ENCODE data around the gene LIN7B.
"Not testable (repeated sequence)": the region's sequence is repeated elsewhere in the genome, so short reads cannot be mapped to it uniquely, and the experiment has no call there.

DNA sequence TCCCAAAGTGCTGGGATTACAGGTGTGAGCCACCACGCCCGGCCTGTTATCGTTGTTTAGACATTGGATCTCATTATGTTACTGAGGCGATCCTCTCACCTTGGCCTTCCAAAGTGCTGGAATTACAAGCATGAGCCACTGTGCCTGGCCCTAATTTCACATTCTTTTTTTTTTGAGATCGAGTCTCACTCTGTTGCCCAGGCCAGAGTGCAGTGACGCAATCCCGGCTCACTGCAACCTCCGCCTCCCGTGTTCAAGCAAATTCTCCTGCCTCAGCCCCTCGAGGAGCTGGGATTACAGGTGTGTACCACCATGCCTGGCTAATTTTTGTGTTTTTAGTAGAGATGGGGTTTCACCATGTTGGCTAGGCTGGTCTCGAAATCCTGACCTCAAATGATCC lies 9.1 kb downstream of the LIN7B start:
- TF ChIP-seq POLR2AphosphoS5 (IDR thresholded peaks at IDR 0.05) = not testable (repeated sequence)
- TF ChIP-seq, protein P1, sequence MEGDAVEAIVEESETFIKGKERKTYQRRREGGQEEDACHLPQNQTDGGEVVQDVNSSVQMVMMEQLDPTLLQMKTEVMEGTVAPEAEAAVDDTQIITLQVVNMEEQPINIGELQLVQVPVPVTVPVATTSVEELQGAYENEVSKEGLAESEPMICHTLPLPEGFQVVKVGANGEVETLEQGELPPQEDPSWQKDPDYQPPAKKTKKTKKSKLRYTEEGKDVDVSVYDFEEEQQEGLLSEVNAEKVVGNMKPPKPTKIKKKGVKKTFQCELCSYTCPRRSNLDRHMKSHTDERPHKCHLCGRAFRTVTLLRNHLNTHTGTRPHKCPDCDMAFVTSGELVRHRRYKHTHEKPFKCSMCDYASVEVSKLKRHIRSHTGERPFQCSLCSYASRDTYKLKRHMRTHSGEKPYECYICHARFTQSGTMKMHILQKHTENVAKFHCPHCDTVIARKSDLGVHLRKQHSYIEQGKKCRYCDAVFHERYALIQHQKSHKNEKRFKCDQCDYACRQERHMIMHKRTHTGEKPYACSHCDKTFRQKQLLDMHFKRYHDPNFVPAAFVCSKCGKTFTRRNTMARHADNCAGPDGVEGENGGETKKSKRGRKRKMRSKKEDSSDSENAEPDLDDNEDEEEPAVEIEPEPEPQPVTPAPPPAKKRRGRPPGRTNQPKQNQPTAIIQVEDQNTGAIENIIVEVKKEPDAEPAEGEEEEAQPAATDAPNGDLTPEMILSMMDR (IDR thresholded peaks at IDR 0.05) = not testable (repeated sequence)

Measured in breast epithelium (tissue), 3 donors.